ENCODE results near the gene EGFR.

EGFR gene

GRCh38 chr7:55108401-55108800 lies 89.6 kb downstream of the EGFR start:
- H3K4me3 ChIP-seq (ENCODE audit: low read length in 2 of 2), result no peak overlapping the region

GRCh38 chr7:55108818-55109217 lies 90.0 kb downstream of the EGFR start:
- Histone ChIP-seq H3K9me3 (ENCODE audit: control insufficient read depth in 2 of 2, low read length in 2 of 2) (no peaks in the 10 kb centered on the region), H3K4me3 (ENCODE audit: low read length in 2 of 2) (no peak overlapping the region), H3K36me3 (ENCODE audit: control insufficient read depth in 2 of 2, insufficient read depth in 2 of 2, low read length in 2 of 2) (no peaks in the 10 kb centered on the region), H3K27ac (ENCODE audit: low read depth in 2 of 2, low read length in 2 of 2) (no peak overlapping the region), H3K27me3 (ENCODE audit: control insufficient read depth in 2 of 2, insufficient read depth in 2 of 2, low read length in 2 of 2) (no peaks in the 10 kb centered on the region), H3K9ac (ENCODE audit: low read depth in 1 of 2, low read length in 2 of 2) (no peak overlapping the region), H3K4me1 (ENCODE audit: control insufficient read depth in 2 of 2, insufficient read depth in 2 of 2, low read length in 2 of 2) (no peaks in the 10 kb centered on the region)

More at GRCh38 chr7:55108401-55108800, 89.6 kb downstream of the EGFR start:
- Histone ChIP-seq H3K27me3 (ENCODE audit: control insufficient read depth in 2 of 2, insufficient read depth in 2 of 2, low read length in 2 of 2) (no peaks in the 10 kb centered on the region), H3K36me3 (ENCODE audit: control insufficient read depth in 2 of 2, insufficient read depth in 2 of 2, low read length in 2 of 2) (no peaks in the 10 kb centered on the region), H3K4me1 (ENCODE audit: control insufficient read depth in 2 of 2, insufficient read depth in 2 of 2, low read length in 2 of 2) (no peaks in the 10 kb centered on the region), H3K9me3 (ENCODE audit: control insufficient read depth in 2 of 2, low read length in 2 of 2) (no peaks in the 10 kb centered on the region), H3K27ac (ENCODE audit: low read depth in 2 of 2, low read length in 2 of 2) (no peak overlapping the region), H3K9ac (ENCODE audit: low read depth in 1 of 2, low read length in 2 of 2) (no peak overlapping the region)

GRCh38 chr7:55109404-55110167 lies 90.8 kb downstream of the EGFR start:
- H3K27ac ChIP-seq (ENCODE audit: low read depth in 2 of 2, low read length in 2 of 2), result no peak overlapping the region
- H3K9ac ChIP-seq (ENCODE audit: low read depth in 1 of 2, low read length in 2 of 2), result no peak overlapping the region
- H3K4me3 ChIP-seq (ENCODE audit: low read length in 2 of 2), result no peak overlapping the region
- no peaks in the 10 kb centered on the region for H3K27me3 ChIP-seq (ENCODE audit: control insufficient read depth in 2 of 2, insufficient read depth in 2 of 2, low read length in 2 of 2)
- no peaks in the 10 kb centered on the region for H3K36me3 ChIP-seq (ENCODE audit: control insufficient read depth in 2 of 2, insufficient read depth in 2 of 2, low read length in 2 of 2)
- no peaks in the 10 kb centered on the region for H3K9me3 ChIP-seq (ENCODE audit: control insufficient read depth in 2 of 2, low read length in 2 of 2)
- H3K4me1 ChIP-seq (ENCODE audit: control insufficient read depth in 2 of 2, insufficient read depth in 2 of 2, low read length in 2 of 2), result no peaks in the 10 kb centered on the region

- H3K36me3 ChIP-seq (ENCODE audit: control insufficient read depth in 2 of 2, insufficient read depth in 2 of 2, low read length in 2 of 2), result no peaks in the 10 kb centered on the region
- no peaks in the 10 kb centered on the region for H3K4me1 ChIP-seq (ENCODE audit: control insufficient read depth in 2 of 2, insufficient read depth in 2 of 2, low read length in 2 of 2)
- H3K4me3 ChIP-seq (ENCODE audit: low read length in 2 of 2), result no peak overlapping the region
- no peak overlapping the region for H3K27ac ChIP-seq (ENCODE audit: low read depth in 2 of 2, low read length in 2 of 2)
- no peak overlapping the region for H3K9ac ChIP-seq (ENCODE audit: low read depth in 1 of 2, low read length in 2 of 2)
- no peaks in the 10 kb centered on the region for H3K9me3 ChIP-seq (ENCODE audit: control insufficient read depth in 2 of 2, low read length in 2 of 2)
- H3K27me3 ChIP-seq (ENCODE audit: control insufficient read depth in 2 of 2, insufficient read depth in 2 of 2, low read length in 2 of 2), result no peaks in the 10 kb centered on the region
These were observed 91.6 kb downstream of the EGFR start for GRCh38 chr7:55110282-55110992.

GRCh38 chr7:55110993-55111361 lies 92.2 kb downstream of the EGFR start:
- Histone ChIP-seq H3K4me1 (ENCODE audit: control insufficient read depth in 2 of 2, insufficient read depth in 2 of 2, low read length in 2 of 2) (no peaks in the 10 kb centered on the region), H3K27me3 (ENCODE audit: control insufficient read depth in 2 of 2, insufficient read depth in 2 of 2, low read length in 2 of 2) (no peaks in the 10 kb centered on the region), H3K36me3 (ENCODE audit: control insufficient read depth in 2 of 2, insufficient read depth in 2 of 2, low read length in 2 of 2) (no peaks in the 10 kb centered on the region), H3K9ac (ENCODE audit: low read depth in 1 of 2, low read length in 2 of 2) (no peak overlapping the region), H3K4me3 (ENCODE audit: low read length in 2 of 2) (no peak overlapping the region), H3K27ac (ENCODE audit: low read depth in 2 of 2, low read length in 2 of 2) (no peak overlapping the region), H3K9me3 (ENCODE audit: control insufficient read depth in 2 of 2, low read length in 2 of 2) (no peaks in the 10 kb centered on the region)

- no peaks in the 10 kb centered on the region for H3K4me1 ChIP-seq (ENCODE audit: control insufficient read depth in 2 of 2, insufficient read depth in 2 of 2, low read length in 2 of 2)
- no peaks in the 10 kb centered on the region for H3K36me3 ChIP-seq (ENCODE audit: control insufficient read depth in 2 of 2, insufficient read depth in 2 of 2, low read length in 2 of 2)
- H3K9ac ChIP-seq (ENCODE audit: low read depth in 1 of 2, low read length in 2 of 2), result no peak overlapping the region
- H3K27ac ChIP-seq (ENCODE audit: low read depth in 2 of 2, low read length in 2 of 2), result no peak overlapping the region
- no peak overlapping the region for H3K4me3 ChIP-seq (ENCODE audit: low read length in 2 of 2)
- H3K9me3 ChIP-seq (ENCODE audit: control insufficient read depth in 2 of 2, low read length in 2 of 2), result no peaks in the 10 kb centered on the region
- no peaks in the 10 kb centered on the region for H3K27me3 ChIP-seq (ENCODE audit: control insufficient read depth in 2 of 2, insufficient read depth in 2 of 2, low read length in 2 of 2)
These were observed 93.2 kb downstream of the EGFR start for GRCh38 chr7:55112056-55112455.

GRCh38 chr7:55113760-55114540 lies 95.1 kb downstream of the EGFR start:
- Histone ChIP-seq H3K27ac (ENCODE audit: low read depth in 2 of 2, low read length in 2 of 2) (no peak overlapping the region), H3K4me1 (ENCODE audit: control insufficient read depth in 2 of 2, insufficient read depth in 2 of 2, low read length in 2 of 2) (no peaks in the 10 kb centered on the region), H3K4me3 (ENCODE audit: low read length in 2 of 2) (no peak overlapping the region), H3K9ac (ENCODE audit: low read depth in 1 of 2, low read length in 2 of 2) (no peak overlapping the region), H3K27me3 (ENCODE audit: control insufficient read depth in 2 of 2, insufficient read depth in 2 of 2, low read length in 2 of 2) (no peaks in the 10 kb centered on the region), H3K36me3 (ENCODE audit: control insufficient read depth in 2 of 2, insufficient read depth in 2 of 2, low read length in 2 of 2) (no peaks in the 10 kb centered on the region), H3K9me3 (ENCODE audit: control insufficient read depth in 2 of 2, low read length in 2 of 2) (no peaks in the 10 kb centered on the region)

- H3K9me3 ChIP-seq (ENCODE audit: control insufficient read depth in 2 of 2, low read length in 2 of 2), result no peaks in the 10 kb centered on the region
- H3K36me3 ChIP-seq (ENCODE audit: control insufficient read depth in 2 of 2, insufficient read depth in 2 of 2, low read length in 2 of 2), result no peaks in the 10 kb centered on the region
- no peak overlapping the region for H3K4me3 ChIP-seq (ENCODE audit: low read length in 2 of 2)
- no peaks in the 10 kb centered on the region for H3K27me3 ChIP-seq (ENCODE audit: control insufficient read depth in 2 of 2, insufficient read depth in 2 of 2, low read length in 2 of 2)
- no peak overlapping the region for H3K9ac ChIP-seq (ENCODE audit: low read depth in 1 of 2, low read length in 2 of 2)
- H3K4me1 ChIP-seq (ENCODE audit: control insufficient read depth in 2 of 2, insufficient read depth in 2 of 2, low read length in 2 of 2), result peaks cover 7 to 8% of the 10 kb centered on the region in 2 donors
- H3K27ac ChIP-seq (ENCODE audit: low read depth in 2 of 2, low read length in 2 of 2), result no peak overlapping the region
These were observed 98.5 kb downstream of the EGFR start for GRCh38 chr7:55117286-55117685.

- Histone ChIP-seq H3K36me3 (ENCODE audit: control insufficient read depth in 2 of 2, insufficient read depth in 2 of 2, low read length in 2 of 2) (no peaks in the 10 kb centered on the region), H3K9ac (ENCODE audit: low read depth in 1 of 2, low read length in 2 of 2) (no peak overlapping the region), H3K4me3 (ENCODE audit: low read length in 2 of 2) (no peak overlapping the region), H3K9me3 (ENCODE audit: control insufficient read depth in 2 of 2, low read length in 2 of 2) (no peaks in the 10 kb centered on the region), H3K27me3 (ENCODE audit: control insufficient read depth in 2 of 2, insufficient read depth in 2 of 2, low read length in 2 of 2) (no peaks in the 10 kb centered on the region), H3K27ac (ENCODE audit: low read depth in 2 of 2, low read length in 2 of 2) (no peak overlapping the region), H3K4me1 (ENCODE audit: control insufficient read depth in 2 of 2, insufficient read depth in 2 of 2, low read length in 2 of 2) (peaks cover 7 to 8% of the 10 kb centered on the region in 2 donors)
These were observed 99.6 kb downstream of the EGFR start for GRCh38 chr7:55118426-55118825.

GRCh38 chr7:55119571-55119970 lies 100.8 kb downstream of the EGFR start:
- H3K4me3 ChIP-seq (ENCODE audit: low read length in 2 of 2), result no peak overlapping the region
- no peak overlapping the region for H3K27ac ChIP-seq (ENCODE audit: low read depth in 2 of 2, low read length in 2 of 2)
- H3K36me3 ChIP-seq (ENCODE audit: control insufficient read depth in 2 of 2, insufficient read depth in 2 of 2, low read length in 2 of 2), result no peaks in the 10 kb centered on the region
- no peaks in the 10 kb centered on the region for H3K9me3 ChIP-seq (ENCODE audit: control insufficient read depth in 2 of 2, low read length in 2 of 2)
- H3K9ac ChIP-seq (ENCODE audit: low read depth in 1 of 2, low read length in 2 of 2), result no peak overlapping the region
- H3K27me3 ChIP-seq (ENCODE audit: control insufficient read depth in 2 of 2, insufficient read depth in 2 of 2, low read length in 2 of 2), result no peaks in the 10 kb centered on the region
- peaks cover 7 to 8% of the 10 kb centered on the region in 2 donors for H3K4me1 ChIP-seq (ENCODE audit: control insufficient read depth in 2 of 2, insufficient read depth in 2 of 2, low read length in 2 of 2)

Measured in mucosa of rectum (tissue), 2 donors.